HG03439 (cell line): ENCODE results near the gene RARRES1.

Source experiments
- ATAC-seq: cut with Tn5 transposase; IDR thresholded peaks from one replicate; pipeline ENCODE4 v1.9.1; 2021; ENCODE audit warnings: mild to moderate bottlenecking, moderate library complexity; ENCODE audit not compliant: unreplicated experiment

RARRES1 gene, protein sequence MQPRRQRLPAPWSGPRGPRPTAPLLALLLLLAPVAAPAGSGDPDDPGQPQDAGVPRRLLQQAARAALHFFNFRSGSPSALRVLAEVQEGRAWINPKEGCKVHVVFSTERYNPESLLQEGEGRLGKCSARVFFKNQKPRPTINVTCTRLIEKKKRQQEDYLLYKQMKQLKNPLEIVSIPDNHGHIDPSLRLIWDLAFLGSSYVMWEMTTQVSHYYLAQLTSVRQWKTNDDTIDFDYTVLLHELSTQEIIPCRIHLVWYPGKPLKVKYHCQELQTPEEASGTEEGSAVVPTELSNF

DNA sequence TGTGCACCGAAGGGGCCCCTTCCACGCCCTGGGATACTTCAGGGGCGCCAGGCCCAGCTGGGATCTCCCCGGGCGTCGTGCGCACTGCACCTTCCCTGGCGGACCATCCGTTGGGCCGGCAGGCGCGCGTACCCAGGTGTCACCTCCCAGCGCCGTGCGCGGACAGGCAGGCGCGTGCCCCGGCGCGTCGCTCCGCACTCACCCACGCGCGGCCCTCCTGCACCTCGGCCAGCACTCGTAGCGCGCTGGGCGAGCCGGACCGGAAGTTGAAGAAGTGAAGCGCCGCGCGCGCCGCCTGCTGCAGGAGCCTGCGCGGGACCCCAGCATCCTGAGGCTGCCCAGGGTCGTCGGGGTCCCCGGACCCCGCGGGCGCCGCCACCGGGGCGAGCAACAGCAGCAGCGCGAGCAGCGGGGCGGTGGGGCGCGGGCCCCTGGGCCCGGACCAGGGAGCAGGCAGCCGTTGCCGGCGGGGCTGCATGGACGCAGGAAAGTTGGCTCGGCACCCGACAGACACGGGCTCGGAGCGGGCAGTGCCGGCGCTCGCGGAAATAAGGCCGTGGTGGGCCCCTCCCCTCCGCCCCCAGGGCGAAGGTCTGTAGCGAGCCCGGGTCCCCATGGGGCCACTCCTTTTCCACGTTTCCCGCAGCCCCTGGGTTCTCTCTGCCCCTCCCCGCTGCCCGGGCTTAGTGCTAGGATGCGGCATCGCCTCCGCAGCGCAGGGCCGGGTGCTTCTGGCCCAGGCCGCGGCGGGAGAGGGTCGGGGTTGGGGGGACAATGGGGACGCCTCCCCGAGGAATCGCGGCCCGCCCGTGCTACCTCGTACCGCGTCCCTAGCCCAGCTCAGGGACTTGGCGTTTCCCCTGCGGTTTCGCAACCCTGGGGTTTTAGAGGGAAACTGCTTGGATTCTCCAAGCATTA is at the start of gene RARRES1:
Gene RARRES1 (minus strand): TSS at position 520 of the 918 bp plus-strand sequence. CDS start 42 bp downstream, at position 478.
- ATAC-seq = peak; percentile 61

DNA sequence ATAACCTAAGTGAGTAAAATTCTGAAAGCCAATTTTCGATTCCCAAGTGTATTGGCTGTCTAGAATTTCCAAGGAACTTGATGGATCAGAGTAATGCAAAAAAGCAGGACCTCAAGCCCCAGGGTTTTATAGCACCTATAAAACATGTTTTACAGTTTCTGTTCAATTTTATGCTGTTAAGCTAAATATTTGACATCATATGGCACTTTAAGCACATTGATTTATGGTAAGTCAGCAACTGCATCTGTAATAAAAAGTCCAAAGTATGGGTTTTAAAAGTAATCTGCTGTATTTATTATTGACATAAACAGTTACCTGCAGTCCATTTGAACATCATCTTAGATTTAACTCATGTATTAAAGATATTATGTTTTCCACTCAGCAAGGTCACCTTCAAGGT is 49.6 kb upstream of the RARRES1 start:
- no peak for ATAC-seq

DNA sequence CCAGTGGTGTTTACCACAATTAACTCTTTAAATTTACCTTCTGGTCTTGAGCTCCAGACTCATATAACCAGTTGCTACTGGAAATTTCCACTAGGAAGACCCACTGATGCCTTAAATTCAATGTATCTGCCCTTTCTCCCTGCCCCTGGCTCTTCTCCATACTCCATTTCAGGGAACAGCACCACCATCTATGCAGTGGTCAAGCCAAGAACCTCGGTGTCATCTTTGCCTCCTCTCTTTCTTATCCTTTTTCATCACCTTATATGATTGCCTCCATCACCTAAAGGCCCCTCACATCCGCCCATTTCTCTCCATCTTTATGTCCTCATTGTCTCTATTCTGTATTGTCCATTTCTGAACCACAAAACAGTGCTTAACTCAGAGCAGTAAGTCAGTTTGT is 48.9 kb upstream of the RARRES1 start:
- ATAC-seq = no peak

DNA sequence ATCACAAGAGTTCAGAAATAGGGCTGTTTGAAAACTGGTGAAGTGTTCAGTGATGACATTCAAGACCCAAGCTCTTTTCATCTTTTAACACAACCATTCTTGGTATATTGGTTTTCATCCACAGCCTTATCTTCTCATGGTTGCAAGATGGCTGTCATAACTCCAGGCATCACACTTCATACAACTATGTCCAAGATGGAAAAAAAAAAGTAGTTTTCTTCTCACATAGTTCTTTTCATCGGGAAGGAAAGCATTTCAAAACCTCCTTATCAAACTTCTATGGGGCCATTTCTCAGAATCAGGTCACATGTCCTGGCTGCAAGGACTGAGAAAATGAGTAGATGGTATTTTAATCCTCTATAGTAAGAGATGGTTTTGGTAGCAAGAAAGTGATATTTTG is 48.5 kb upstream of the RARRES1 start:
- no peak for ATAC-seq

DNA sequence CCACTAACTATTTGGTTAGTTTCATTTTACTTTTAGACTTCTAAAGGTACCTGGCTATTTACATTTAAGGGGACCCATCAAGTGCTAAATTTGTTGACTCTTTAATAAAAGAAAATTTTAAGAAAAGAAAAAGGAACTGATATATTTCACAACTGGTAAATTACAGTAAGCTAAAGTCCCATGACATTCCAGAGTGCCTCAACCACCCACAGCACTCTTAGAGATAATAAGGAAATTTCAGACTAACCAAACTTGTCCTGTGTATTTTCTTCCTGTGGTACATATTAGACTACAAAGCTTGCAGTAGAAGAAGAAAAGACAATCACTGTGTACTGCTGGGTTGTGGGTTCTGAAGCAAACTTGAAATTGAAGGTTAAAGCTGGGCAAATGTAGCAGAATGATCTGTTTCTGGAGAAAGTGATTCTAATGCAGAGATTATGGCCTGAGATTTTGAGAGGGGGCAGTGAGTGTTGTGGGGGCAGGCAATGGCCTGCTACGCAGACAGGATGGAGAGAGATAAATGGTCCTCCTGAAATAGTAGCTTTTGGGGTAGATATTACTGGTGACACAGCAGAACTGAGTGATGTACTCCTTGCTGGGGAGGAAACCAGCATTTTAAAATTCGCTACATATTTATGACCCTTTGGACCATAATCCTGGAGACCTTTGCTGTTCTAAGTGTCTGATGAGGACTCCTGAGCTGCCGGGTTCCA is 45.1 kb upstream of the RARRES1 start:
- no peak for ATAC-seq

DNA sequence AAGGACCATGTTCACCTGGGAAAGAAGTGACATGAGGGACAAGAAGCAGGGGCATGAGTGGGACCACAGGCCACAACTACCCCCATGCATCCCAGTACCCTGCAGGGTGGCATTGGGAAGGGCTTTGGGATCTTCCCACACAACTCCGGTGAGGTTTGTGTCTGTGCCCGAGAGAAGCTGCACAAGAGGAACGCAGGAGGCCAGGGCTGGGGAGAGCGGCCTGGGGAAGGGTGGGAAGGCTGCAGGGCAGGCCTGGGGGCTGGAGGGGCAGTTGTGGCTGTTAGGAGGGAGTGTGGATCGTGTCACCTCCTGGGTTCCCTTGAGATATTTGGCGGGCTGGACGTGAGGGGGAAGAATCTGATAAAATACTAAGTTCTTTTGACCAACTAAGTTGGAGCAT is 44.3 kb upstream of the RARRES1 start:
- no peak for ATAC-seq

DNA sequence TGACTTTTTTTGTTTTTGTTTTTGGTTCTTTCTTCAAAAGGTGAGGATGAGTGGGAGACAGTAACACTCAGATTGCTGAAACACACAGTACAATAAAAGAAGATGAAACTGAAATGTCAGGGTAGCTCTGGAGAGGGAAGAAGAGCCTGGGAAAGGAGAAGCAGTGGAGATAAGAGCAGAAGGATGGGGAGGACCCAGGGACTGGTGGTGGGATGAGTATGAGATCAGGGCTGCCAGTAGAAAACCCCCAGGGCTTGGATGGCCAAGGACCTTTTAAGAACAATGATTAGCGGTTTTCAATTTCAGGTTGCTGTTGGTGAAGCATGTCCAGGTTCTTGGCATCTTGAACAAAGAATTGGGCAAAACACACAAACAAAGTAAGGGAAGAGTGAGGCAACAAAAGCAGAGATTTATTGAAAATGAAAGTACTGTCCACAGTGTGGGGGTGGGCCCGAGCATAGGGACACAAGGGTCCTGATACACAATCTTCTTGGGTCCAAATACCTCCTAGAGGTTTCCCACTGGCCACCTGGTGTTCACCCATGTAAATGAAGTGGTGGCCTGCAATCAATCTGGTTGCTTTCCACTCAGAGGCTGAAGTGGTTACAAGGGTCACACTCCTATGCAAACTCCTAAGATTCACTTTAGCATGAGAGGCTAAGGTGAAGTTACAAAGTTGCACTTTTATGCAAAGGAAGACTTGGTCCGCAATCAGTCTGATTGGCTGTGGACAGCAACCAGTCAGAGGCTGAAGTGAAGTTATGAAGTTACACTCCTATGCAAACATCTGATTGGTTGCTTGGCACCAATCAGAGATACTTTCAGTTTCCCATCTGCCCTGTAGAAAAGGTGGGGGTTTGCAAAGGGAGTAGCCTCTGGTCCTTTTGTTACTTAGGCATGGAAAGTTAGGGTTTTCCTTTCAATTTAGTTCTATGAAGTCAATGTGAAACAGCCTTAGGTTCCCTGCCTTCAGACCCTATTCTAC is 43.5 kb upstream of the RARRES1 start:
- ATAC-seq = peak; percentile 59

DNA sequence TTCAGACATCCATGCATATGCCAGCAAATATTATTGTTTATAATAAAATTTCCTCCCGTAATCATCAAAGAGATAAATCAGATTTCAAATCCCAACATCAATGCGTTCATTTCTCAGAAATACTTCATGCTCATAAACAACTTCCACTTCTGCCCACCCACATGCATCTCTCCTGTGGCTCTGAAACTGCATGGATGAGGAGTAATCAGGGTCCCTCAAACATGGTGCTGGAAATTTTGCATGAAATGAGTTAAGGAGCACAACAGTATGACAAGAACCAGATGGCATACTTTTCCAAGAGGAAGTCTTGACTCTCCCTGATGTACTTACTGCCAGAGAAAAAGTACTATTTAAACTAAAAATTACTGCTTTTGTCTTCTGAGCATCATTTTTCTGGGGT is 42.7 kb upstream of the RARRES1 start:
- ATAC-seq = no peak

DNA sequence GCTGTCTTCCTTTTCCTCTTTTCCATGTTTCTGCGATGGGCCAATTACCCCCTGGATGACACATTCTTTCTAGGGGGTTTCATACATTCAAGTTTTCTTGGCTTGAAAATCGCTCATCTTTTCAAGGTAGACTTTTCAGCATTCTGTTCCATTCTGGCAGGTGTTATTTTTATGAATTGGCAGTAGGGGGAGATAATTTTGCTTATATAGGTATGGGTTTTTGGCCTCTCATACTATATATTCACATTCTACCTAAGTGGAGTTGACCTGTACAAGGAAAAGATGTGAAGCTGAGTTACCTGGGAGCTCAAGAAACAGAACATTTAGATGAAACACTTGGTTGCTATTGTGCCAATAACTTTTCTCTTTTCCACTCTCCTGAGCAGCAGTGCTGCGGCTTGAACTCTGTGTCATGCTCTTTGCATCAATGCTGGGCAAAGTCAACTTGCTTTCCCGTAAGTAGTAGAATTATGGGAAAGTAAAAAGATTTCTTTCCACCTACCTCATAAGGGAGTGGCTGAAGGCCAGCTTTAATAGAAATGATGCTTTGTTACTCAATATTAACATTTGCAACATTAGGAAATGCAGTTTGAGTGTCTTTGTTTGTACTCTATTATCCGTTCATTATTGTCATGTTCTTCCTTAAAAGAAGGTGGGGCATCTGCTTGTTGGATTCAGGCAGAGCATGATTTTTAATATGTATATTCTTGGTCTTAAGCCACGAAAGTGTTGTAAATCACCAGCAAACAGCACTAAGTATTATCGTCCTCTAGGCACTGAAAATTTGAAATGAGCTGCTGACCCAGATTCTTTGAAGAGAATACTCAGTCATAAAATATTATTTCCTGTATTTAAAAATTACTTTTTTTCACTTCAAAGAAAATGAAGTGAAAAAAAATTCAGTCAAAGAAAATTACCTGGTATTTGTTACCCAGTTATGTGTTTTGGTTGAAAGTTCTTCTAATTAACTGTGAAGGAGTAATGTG is 41.9 kb upstream of the RARRES1 start:
- ATAC-seq = no peak

DNA sequence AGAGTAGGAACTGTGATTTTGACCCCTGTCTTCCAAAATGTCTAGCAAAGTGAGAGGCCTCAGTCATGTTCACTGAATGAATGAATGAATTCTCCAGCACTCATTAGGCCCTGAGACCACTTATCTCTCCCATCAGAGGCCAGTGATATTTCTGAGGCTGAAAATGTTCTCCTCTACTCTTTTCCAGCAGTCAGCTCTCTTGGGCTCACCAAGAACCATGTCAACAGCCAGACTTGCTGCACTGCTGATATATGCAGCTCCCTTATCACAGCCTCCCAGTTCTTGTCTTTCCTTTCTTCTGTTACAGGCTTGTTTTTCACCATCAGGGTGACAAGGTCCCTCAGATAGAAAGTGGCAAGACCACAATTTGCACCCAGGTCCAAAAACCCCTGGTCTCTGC is 40.9 kb upstream of the RARRES1 start:
- no peak for ATAC-seq

DNA sequence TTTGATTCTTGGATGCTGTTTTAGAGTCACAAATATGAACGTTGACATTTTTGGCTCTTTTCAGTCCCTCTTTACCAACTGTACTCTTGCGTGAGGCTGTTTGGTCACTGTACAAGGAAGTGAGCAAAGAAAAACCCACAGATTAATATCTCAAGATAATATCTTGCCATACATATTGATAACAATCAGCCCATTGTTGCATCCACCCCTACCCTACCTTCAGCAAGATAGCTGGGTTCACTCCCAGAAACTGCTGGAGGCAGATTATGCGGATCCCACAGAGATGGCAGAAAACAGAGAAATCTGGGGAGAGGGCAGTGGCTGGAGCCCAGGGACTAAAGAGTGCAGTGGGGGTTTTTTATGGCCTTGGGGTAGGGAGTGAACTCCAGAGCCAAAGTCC is 39.7 kb upstream of the RARRES1 start:
- ATAC-seq = no peak

DNA sequence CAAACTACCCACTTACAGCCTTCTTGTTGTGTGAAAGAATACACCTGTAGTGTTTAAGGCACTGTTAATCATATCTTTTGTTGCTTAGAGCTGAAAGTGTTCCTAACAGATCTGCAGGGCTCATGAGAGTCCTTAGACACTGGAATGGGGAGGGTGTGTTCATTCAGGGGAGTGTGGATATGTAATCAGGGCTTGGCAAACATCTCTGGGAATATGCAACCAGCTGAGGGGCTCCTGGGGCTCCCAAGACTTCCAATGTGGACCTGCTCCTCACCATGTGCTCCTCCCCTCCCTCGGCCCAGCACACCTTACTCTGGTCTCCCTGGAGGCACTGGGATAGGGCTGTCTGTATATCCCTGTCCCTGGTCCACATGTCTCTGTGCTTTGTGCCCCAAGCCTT is 39.3 kb upstream of the RARRES1 start:
- ATAC-seq = no peak

DNA sequence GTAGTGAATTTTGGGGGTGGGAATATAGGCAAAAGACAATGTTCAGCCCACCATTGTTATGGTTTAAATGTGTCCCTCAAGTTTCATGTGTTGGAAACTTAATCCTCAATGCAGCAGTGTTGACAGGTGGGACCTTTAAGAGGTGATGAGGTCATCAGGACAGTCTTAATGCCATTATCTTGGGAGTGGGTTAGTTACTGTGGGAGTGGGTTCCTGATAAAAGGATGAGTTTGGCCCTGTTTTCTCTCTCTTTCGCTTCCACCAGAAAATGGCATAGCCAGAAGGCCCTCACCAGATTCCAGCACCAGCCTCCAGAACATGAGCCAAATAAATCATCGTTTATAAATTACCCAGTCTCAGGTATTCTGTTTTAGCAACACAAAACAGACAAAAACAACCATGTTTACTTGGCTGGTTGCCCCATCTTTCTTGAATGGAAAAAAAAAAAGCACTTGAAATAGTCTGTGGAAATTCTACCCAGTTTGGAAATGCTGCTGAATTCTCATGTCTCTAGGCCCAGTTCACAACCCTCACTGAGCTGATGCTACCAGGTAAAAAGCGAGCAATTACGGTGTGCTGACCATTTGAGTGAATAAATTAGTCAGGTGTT is 38.6 kb upstream of the RARRES1 start:
- ATAC-seq = no peak

DNA sequence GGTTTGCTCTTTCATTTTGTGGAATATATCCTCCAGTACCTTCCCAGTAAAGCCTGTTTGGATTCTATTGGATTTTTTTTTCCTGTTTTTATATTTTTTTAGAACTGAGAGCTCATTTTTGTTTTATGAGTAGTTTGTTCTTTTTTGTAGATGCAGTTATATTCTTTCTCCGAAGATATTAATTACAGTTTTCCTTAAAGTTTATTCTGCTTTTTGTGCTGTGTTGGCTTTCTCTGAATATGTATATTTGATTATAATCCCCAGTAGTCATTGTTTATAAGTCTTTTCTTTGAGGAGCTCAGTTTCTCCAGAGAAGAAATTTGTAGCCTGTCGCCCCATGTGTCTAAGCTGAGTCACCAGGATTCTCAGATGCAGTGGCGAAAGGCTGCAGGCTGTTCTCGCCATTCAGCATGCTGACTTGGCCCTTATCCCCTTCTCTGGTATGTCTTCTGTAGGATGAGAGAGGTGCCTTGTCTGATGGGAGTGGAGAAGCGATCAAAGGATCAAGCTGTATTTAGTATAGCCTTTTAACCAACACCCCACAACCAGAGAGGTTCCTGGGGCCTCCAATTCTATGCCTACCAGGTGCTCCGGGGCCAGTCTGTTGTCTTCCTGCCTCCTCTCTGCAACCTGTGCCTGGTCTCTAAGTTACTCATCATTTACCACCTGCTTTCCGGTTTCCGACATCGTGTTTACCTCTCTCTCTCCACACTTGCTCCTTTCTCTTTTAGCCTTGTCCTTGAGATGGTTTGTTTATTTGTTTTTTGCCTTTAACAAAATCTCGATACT is 37.9 kb upstream of the RARRES1 start:
- no peak for ATAC-seq

DNA sequence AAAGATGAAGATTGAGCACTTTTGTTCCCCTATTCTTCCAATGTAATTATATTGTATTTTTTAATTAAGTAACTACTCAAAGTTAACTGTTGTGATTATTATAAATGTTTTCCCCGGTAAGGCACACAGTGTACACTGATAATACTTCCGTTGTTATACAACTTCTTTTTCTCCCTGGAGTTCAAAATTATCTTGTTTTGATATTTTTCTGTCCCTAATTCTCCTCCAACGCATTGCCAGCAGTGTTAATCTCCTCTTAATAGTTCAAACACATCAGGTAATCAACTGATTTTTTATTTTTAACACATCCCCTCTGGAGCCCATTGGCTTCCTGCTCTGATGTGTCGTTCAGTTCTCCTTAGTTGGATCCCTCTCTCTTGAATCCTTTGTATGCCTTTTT is 37.3 kb upstream of the RARRES1 start:
- no peak for ATAC-seq

DNA sequence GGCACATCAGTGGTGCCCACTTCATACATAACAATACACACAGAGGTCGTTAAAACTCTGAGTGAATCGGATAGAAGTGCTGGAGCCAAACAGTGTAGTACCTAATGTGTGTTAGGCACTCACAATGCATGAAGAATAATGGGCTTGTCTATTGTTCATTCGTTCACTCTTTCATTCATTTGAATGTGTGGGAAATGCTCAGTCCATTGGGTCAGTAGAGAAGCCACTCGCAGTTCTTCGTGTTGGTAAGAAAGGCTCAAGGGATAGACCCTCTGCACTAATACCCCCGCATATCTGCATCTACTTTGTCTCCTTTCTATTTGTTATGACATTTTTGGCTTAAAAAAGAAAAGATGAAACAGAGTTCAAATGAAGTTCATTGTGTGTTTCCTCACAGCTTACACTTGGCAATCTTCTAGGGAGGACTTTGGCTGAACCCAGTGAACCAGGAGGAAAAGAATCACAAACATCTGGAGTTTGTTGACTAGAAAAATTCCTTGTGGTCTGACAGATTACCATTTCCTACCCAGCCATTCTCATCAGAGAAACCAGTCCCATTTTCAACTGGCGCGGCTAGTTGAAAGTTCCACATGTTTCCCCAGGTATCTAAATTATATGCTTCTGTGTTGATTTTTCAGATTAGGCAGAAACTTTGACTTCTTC is 36.8 kb upstream of the RARRES1 start:
- no peak for ATAC-seq

DNA sequence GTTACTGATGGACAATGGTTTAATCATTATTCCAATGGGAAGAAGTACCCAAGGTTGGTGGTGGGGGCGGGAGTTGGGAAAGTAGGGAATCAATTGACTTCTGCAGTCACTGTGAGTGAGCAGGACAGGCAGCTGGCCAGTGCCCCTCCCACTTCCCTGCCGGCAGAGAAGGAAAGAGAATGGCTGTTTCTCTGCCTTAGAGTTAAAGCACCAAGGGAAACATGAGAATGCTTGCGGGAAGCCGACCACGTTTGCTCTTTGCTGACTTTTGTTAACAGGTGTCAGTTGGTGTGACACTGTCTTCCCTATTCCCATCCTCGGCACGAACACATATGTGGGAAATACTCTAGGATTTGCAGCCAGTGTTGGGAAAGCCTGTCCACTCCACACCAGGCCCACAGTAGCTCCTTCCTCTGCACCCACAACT is 36.1 kb upstream of the RARRES1 start:
- no peak for ATAC-seq
